Panc1 (cell line): Measurements from ENCODE around the gene DEFB128. TPM values are rescaled to one million over a fixed set of nuclear protein-coding genes. Genes with fewer than 3 reads are reported as not detected.
"Not testable (repeated sequence)": the region's sequence is repeated elsewhere in the genome, so short reads cannot be mapped to it uniquely, and the experiment has no call there.

Experiments
- ATAC-seq: fragments of 200-7000 bp; cut with Tn5 transposase; 2 replicates; pipeline ENCODE4 v1.9.1; 2020; ENCODE audit warnings: mild to moderate bottlenecking, moderate library complexity
- BruUV-seq: library from RNA; stranded (reverse); fragments of 400-500 nt; replicated peaks from 2 replicates; lab custom pipeline; 2021; lab: Mats Ljungman, UMichigan
- CTCF ChIA-PET: fragments of 300-600 bp; sonication (Branson Sonifier 250); formaldehyde crosslinking; loops from one replicate; lab custom pipeline; 2022; ENCODE audit warnings: antibody characterized with exemption; lab: Charles Lee
- POLR2A ChIA-PET: fragments of 300-600 bp; sonication (Branson Sonifier 250); formaldehyde crosslinking; loops from one replicate; lab custom pipeline; 2022; ENCODE audit warnings: antibody characterized with exemption; lab: Charles Lee
- DNase-seq: peaks from one replicate; pipeline ENCODE4 v3.0.0-alpha.2; 2010; ENCODE audit warnings: low read depth, low spot score
- H3K27ac ChIP-seq: 2 replicates; pipeline ENCODE4 v1.5.1; 2011; ENCODE audit warnings: mild to moderate bottlenecking, low read length, inconsistent platforms
- H3K27me3 ChIP-seq: fragments of 200-500 bp; sonication (Bioruptor generic); 2 replicates; pipeline ENCODE4 v1.6.0; 2014; ENCODE audit warnings: low read length, inconsistent platforms; ENCODE audit not compliant: control insufficient read depth, insufficient read depth
- H3K36me3 ChIP-seq: fragments of 200-500 bp; sonication (Bioruptor generic); 2 replicates; pipeline ENCODE4 v1.5.1; 2014; ENCODE audit warnings: inconsistent platforms, mild to moderate bottlenecking, low read length, moderate library complexity; ENCODE audit not compliant: control insufficient read depth, insufficient read depth
- H3K4me1 ChIP-seq: 2 replicates; pipeline ENCODE4 v1.5.1; 2011; ENCODE audit warnings: inconsistent platforms, mild to moderate bottlenecking, low read length, moderate library complexity; ENCODE audit not compliant: control insufficient read depth, insufficient read depth
- H3K4me3 ChIP-seq, 2 experiments: 2 replicates each; pipeline ENCODE4 v1.5.1; 2011 to 2012; ENCODE audit warnings: low read depth in 2 of 2, low read length in 2 of 2, mild to moderate bottlenecking in 2 of 2, inconsistent platforms in 1 of 2, moderate library complexity in 1 of 2
- H3K9me3 ChIP-seq: fragments of 200-500 bp; sonication (Bioruptor generic); 2 replicates; pipeline ENCODE4 v1.5.1; 2014; ENCODE audit warnings: low read depth, mild to moderate bottlenecking, inconsistent platforms, low read length, moderate library complexity; ENCODE audit not compliant: control insufficient read depth, insufficient read depth
- POLR2AphosphoS5 ChIP-seq: IDR thresholded peaks from 2 replicates; pipeline ENCODE4 v1.6.1; 2012; ENCODE audit warnings: mild to moderate bottlenecking, low read depth, low read length, moderate library complexity
- SIN3A ChIP-seq: IDR thresholded peaks from 2 replicates; pipeline ENCODE4 v1.6.1; 2012; ENCODE audit warnings: low read depth, mild to moderate bottlenecking, low read length, moderate library complexity, borderline replicate concordance; ENCODE audit not compliant: insufficient read depth
- TCF7L2 ChIP-seq: IDR thresholded peaks from 2 replicates; pipeline ENCODE4 v1.6.1; 2011; ENCODE audit warnings: mild to moderate bottlenecking, low read depth, low read length, inconsistent platforms
- in situ Hi-C: cut with HindIII; loops from 2 replicates; pipeline ENCODE4 v1.10.0; 2016; ENCODE audit warnings: low sequenced_read_pairs, low pct_unique_long_range_greater_than_20kb
- intact Hi-C: fragments of 100-400 bp; cut with micrococcal nuclease; formaldehyde crosslinking; loops from one replicate; pipeline ENCODE4 v1.10.0; 2022; ENCODE audit not compliant: unreplicated experiment
- total RNA-seq: library from RNA; stranded (reverse); gene quantifications from one replicate; pipeline ENCODE4 v1.2.1, GENCODE V29; 2021; ENCODE audit not compliant: unreplicated experiment
- TF ChIP-seq, protein P1 (sequence below): fragments of 450-650 bp; IDR thresholded peaks from 2 replicates; pipeline ENCODE4 v1.5.1; 2017; ENCODE audit warnings: mild to moderate bottlenecking
- TF ChIP-seq, protein P2 (sequence below), 2 experiments: IDR thresholded peaks; 2 replicates each; pipeline ENCODE4 v1.6.1; 2011 to 2012; ENCODE audit warnings: low read depth in 2 of 2, control low read depth in 1 of 2, low read length in 1 of 2, mild to moderate bottlenecking in 1 of 2, moderate library complexity in 1 of 2; ENCODE audit not compliant: insufficient read depth in 1 of 2

DEFB128 gene
- total RNA-seq, 1 experiment from 2014 or later: not detected

DNA sequence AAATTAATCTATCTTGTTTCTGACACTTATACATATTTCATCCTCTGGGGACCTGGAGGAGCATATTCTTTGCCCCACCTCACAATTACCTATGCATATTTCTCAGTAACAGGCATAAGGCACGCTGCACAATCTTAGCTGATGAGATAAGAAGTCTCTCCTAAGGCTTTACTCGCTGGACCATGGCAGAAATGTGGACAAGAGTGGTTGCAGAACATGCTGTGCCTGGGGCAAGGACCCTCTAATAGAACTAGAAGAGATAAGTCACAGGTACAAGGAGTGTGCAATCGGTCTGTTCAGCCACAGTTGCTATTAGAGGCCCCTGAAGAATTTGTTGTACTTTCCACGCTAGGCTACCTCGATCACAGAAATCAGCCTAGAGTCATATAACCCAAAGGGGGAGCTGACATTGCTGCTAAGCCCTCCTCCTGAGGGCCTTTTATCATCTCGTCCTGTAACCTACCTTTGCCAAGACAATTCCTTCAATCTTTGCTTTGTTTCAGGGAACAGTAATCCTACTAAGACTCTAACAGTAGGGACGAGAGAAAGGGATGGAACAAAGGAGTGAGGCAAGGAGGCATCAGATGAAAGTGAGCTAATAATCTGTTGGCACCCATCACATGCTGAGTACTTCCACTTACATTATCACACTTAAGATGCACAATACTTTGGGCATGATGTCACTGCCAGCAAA, 21.4 kb upstream of the DEFB128 start:
- peaks cover 2% of the 10 kb centered on the region; the same call in 1 of the 2 replicates for H3K36me3 ChIP-seq
- H3K4me1 ChIP-seq: no peaks in the 10 kb centered on the region
- no peak for TF ChIP-seq SIN3A
- TF ChIP-seq, protein P1, sequence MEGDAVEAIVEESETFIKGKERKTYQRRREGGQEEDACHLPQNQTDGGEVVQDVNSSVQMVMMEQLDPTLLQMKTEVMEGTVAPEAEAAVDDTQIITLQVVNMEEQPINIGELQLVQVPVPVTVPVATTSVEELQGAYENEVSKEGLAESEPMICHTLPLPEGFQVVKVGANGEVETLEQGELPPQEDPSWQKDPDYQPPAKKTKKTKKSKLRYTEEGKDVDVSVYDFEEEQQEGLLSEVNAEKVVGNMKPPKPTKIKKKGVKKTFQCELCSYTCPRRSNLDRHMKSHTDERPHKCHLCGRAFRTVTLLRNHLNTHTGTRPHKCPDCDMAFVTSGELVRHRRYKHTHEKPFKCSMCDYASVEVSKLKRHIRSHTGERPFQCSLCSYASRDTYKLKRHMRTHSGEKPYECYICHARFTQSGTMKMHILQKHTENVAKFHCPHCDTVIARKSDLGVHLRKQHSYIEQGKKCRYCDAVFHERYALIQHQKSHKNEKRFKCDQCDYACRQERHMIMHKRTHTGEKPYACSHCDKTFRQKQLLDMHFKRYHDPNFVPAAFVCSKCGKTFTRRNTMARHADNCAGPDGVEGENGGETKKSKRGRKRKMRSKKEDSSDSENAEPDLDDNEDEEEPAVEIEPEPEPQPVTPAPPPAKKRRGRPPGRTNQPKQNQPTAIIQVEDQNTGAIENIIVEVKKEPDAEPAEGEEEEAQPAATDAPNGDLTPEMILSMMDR: no peak
- TF ChIP-seq TCF7L2: no peak
- TF ChIP-seq, protein P2, sequence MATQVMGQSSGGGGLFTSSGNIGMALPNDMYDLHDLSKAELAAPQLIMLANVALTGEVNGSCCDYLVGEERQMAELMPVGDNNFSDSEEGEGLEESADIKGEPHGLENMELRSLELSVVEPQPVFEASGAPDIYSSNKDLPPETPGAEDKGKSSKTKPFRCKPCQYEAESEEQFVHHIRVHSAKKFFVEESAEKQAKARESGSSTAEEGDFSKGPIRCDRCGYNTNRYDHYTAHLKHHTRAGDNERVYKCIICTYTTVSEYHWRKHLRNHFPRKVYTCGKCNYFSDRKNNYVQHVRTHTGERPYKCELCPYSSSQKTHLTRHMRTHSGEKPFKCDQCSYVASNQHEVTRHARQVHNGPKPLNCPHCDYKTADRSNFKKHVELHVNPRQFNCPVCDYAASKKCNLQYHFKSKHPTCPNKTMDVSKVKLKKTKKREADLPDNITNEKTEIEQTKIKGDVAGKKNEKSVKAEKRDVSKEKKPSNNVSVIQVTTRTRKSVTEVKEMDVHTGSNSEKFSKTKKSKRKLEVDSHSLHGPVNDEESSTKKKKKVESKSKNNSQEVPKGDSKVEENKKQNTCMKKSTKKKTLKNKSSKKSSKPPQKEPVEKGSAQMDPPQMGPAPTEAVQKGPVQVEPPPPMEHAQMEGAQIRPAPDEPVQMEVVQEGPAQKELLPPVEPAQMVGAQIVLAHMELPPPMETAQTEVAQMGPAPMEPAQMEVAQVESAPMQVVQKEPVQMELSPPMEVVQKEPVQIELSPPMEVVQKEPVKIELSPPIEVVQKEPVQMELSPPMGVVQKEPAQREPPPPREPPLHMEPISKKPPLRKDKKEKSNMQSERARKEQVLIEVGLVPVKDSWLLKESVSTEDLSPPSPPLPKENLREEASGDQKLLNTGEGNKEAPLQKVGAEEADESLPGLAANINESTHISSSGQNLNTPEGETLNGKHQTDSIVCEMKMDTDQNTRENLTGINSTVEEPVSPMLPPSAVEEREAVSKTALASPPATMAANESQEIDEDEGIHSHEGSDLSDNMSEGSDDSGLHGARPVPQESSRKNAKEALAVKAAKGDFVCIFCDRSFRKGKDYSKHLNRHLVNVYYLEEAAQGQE (IDR thresholded peaks at IDR 0.05; ENCODE audit: insufficient read depth in 1 of 2, low read depth in 2 of 2, low read length in 1 of 2): no peak
- TF ChIP-seq POLR2AphosphoS5: no peak
- no peak overlapping the region for H3K4me3 ChIP-seq
- no TSS peak for BruUV-seq
- no peak overlapping the region for H3K27ac ChIP-seq
- DNase-seq (no peak), ATAC-seq (no peak)
- intact Hi-C loops (no loop called here), in situ Hi-C loops (no loop called here)
- ChIA-PET POLR2A (no interaction called here), CTCF (interaction anchor here (0.6 kb wide), 1 partner anchor 119 kb away, joined by 3 read pairs; no protein-coding TSS in a partner anchor)
- H3K27me3 ChIP-seq: peaks cover 21% of the 10 kb centered on the region
- no peaks in the 10 kb centered on the region for H3K9me3 ChIP-seq

DNA sequence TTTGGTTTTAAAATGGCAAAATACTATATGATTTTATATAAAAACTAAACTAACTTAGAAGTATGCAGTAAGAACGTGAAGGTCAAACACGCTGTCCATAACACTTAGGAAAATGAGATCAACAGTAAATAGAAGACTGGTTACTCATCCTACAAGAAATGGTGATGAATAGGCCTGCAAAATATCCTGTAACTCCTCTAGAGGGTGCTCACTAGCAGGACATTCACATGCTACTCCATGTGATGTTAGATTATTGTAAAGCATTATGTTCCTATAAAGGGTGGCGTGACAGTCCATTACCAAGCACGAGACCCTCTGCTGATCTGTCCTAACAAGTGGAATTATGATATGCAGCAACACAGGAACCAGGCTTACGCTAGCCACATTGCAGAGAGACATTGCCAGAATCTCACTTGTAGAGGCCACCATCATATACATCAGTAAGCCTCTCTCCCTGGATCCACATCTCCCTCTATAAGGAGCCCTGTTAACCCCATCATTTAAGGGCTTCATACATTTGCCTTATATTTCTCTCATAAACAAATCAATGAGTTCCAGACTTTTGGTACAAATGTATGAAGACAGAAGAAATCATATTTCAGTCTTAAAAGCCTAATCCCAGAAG, 19.5 kb upstream of the DEFB128 start:
- no peaks in the 10 kb centered on the region for H3K9me3 ChIP-seq
- H3K4me3 ChIP-seq: no peak overlapping the region
- peak; percentile 86 for ATAC-seq
- no peak overlapping the region for H3K27ac ChIP-seq
- CTCF ChIA-PET: no interaction called here
- peak; percentile 55 for DNase-seq
- POLR2A ChIA-PET: no interaction called here
- no peaks in the 10 kb centered on the region for H3K4me1 ChIP-seq
- intact Hi-C loops (no loop called here), in situ Hi-C loops (no loop called here)
- no peak for TF ChIP-seq SIN3A
- TF ChIP-seq, protein P1: peak; percentile 72
- peaks cover 30% of the 10 kb centered on the region for H3K27me3 ChIP-seq
- no TSS peak for BruUV-seq
- H3K36me3 ChIP-seq: peaks cover 2% of the 10 kb centered on the region; the same call in 1 of the 2 replicates

DNA sequence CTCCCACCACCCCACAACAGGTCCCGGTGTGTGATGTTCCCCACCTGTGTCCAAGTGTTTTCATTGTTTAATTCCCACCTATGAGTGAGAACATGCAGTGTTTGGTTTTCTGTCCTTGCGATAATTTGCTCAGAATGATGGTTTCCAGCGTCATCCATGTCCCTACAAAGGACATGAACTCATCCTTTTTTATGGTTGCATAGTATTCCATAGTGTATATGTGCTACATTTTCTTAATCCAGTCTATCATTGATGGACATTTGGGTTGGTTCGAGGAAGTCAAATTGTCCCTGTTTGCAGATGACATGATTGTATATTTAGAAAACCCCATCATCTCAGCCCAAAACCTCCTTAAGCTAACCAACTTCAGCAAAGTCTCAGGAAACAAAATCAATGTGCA, 14.1 kb upstream of the DEFB128 start:
- H3K36me3 ChIP-seq, H3K4me3 ChIP-seq, ATAC-seq, POLR2A ChIA-PET, CTCF ChIA-PET, DNase-seq, intact Hi-C loops, H3K4me1 ChIP-seq, BruUV-seq, H3K9me3 ChIP-seq, H3K27ac ChIP-seq, in situ Hi-C loops: not testable (repeated sequence)
- peaks cover 21% of the 10 kb centered on the region for H3K27me3 ChIP-seq
